OCI-LY7 (cell line): Measurements from ENCODE around the gene SHC1. TPM values are rescaled to one million over a fixed set of nuclear protein-coding genes. Genes with fewer than 3 reads are reported as not detected.

Experiments used
- BruUV-seq: library from RNA; stranded (reverse); fragments of 400-500 nt; replicated peaks from 2 replicates; lab custom pipeline; 2021; lab: Mats Ljungman, UMichigan
- CTCF ChIA-PET: fragments of 300-600 bp; sonication (Branson Sonifier 250); formaldehyde crosslinking; loops from one replicate; lab custom pipeline; 2022; ENCODE audit warnings: antibody characterized with exemption; ENCODE audit not compliant: unreplicated experiment; lab: Charles Lee
- POLR2A ChIA-PET: fragments of 300-600 bp; sonication (Branson Sonifier 250); formaldehyde crosslinking; loops from one replicate; lab custom pipeline; 2022; ENCODE audit warnings: antibody characterized with exemption; lab: Charles Lee
- DNase-seq: peaks from one replicate; pipeline ENCODE4 v3.0.0-alpha.2; 2015; ENCODE audit warnings: low spot score
- H2AFZ ChIP-seq: fragments of 200-600 bp; sonication (generic), shearing (Covaris generic); 2 replicates; pipeline ENCODE4 v1.6.1; 2014; ENCODE audit warnings: mild to moderate bottlenecking, antibody characterized with exemption, low read length, moderate library complexity
- H3K27ac ChIP-seq: fragments of 200-600 bp; sonication (generic); 2 replicates; pipeline ENCODE4 v1.5.1; 2014; ENCODE audit warnings: mixed run types, low read depth, mild to moderate bottlenecking, moderate library complexity, low read length, inconsistent platforms; ENCODE audit not compliant: poor library complexity, severe bottlenecking
- H3K36me3 ChIP-seq: fragments of 200-600 bp; sonication (generic); 2 replicates; pipeline ENCODE4 v1.6.1; 2014; ENCODE audit warnings: mild to moderate bottlenecking, antibody characterized with exemption, low read length, moderate library complexity, mixed read lengths; ENCODE audit not compliant: insufficient read depth
- H3K4me1 ChIP-seq: fragments of 200-600 bp; sonication (generic); 2 replicates; pipeline ENCODE4 v1.5.1; 2014; ENCODE audit warnings: mild to moderate bottlenecking, low read length; ENCODE audit not compliant: insufficient read depth, poor library complexity, severe bottlenecking
- H3K4me2 ChIP-seq: fragments of 200-600 bp; sonication (generic); 2 replicates; pipeline ENCODE4 v1.6.1; 2014; ENCODE audit warnings: mild to moderate bottlenecking, low read length
- H3K4me3 ChIP-seq: fragments of 200-600 bp; sonication (generic); 2 replicates; pipeline ENCODE4 v1.5.1; 2014; ENCODE audit warnings: mild to moderate bottlenecking, low read depth, low read length; ENCODE audit not compliant: poor library complexity, severe bottlenecking
- H3K79me2 ChIP-seq: fragments of 200-600 bp; sonication (generic); 2 replicates; pipeline ENCODE4 v1.6.1; 2016; ENCODE audit warnings: low read depth, mild to moderate bottlenecking, low read length, moderate library complexity, mixed read lengths; ENCODE audit not compliant: insufficient read depth
- H3K9me2 ChIP-seq: fragments of 200-600 bp; sonication (generic); 2 replicates; pipeline ENCODE4 v1.6.1; 2016; ENCODE audit warnings: mild to moderate bottlenecking, low read length, mixed read lengths; ENCODE audit not compliant: insufficient read depth
- H3K9me3 ChIP-seq: fragments of 200-600 bp; sonication (generic); 2 replicates; pipeline ENCODE4 v1.6.1; 2014; ENCODE audit warnings: mild to moderate bottlenecking, mixed run types, low read length, mixed read lengths
- H4K20me1 ChIP-seq: fragments of 200-600 bp; sonication (generic); 2 replicates; pipeline ENCODE4 v1.6.1; 2014; ENCODE audit warnings: mild to moderate bottlenecking, antibody characterized with exemption, low read length, moderate library complexity, mixed read lengths; ENCODE audit not compliant: insufficient read depth
- CTCF ChIP-seq: fragments of 200-600 bp; sonication (generic); conservative IDR thresholded peaks from 2 replicates; pipeline ENCODE4 v1.5.1; 2014; ENCODE audit warnings: mild to moderate bottlenecking, antibody characterized with exemption, low read length, moderate library complexity, mixed read lengths
- EZH2phosphoT487 ChIP-seq: fragments of 200-600 bp; sonication (generic); IDR thresholded peaks from 2 replicates; pipeline ENCODE4 v1.6.1; 2018; ENCODE audit warnings: low read depth, borderline replicate concordance, mild to moderate bottlenecking, mixed run types, antibody characterized with exemption, low read length, moderate library complexity, mixed read lengths
- intact Hi-C: fragments of 100-400 bp; cut with micrococcal nuclease; formaldehyde crosslinking; loops from one replicate; pipeline ENCODE4 v1.10.0; 2022; ENCODE audit not compliant: unreplicated experiment
- total RNA-seq, 2 experiments: library from RNA; depleted of rRNA in 1 of 2; stranded (reverse); fragments of >200 nt in 1 of 2; shearing (Covaris generic) in 1 of 2; gene quantifications; 2 replicates each; pipeline ENCODE4 v1.2.3, GENCODE V29; 2014 to 2022

Gene SHC1
- total RNA-seq, 2 experiments from 2014 or later = 37.6 to 77.4 TPM

- H3K4me1 ChIP-seq = peaks cover 48% of the 10 kb centered on the region
- no TSS peak for BruUV-seq
- no peak for TF ChIP-seq EZH2phosphoT487
- no peak for TF ChIP-seq CTCF
- H3K36me3 ChIP-seq = peaks cover 52% of the 10 kb centered on the region
- no peaks in the 10 kb centered on the region for H3K9me3 ChIP-seq
- DNase-seq = peak; percentile 50
- H3K9me2 ChIP-seq = no peaks in the 10 kb centered on the region
- H2AFZ ChIP-seq = no peak overlapping the region
- peaks cover 72% of the 10 kb centered on the region for H3K79me2 ChIP-seq
- H3K4me3 ChIP-seq = peak overlapping the region; percentile 83
- H3K4me2 ChIP-seq = peak overlapping the region; percentile 83
- ChIA-PET POLR2A (no interaction called here), CTCF (no interaction called here)
- peaks cover 15% of the 10 kb centered on the region; the same call in 1 of the 2 replicates for H4K20me1 ChIP-seq
- H3K27ac ChIP-seq = peak overlapping the region; percentile 89
- intact Hi-C loops = loop anchor here (1.0 kb wide), 1 partner anchor 8 kb away; the partner anchor contains the start of gene FLAD1
These were observed 5.0 kb upstream of the SHC1 start for GRCh38 chr1:154975409-154976059.

GRCh38 chr1:154974808-154975408 lies 4.4 kb upstream of the SHC1 start:
- H2AFZ ChIP-seq = no peak overlapping the region; the same call in 1 of the 2 replicates
- TSS peak; percentile 55 for BruUV-seq

More at GRCh38 chr1:154974808-154975408, 4.4 kb upstream of the SHC1 start:
- intact Hi-C loops = loop anchor here (1.0 kb wide), 3 partner anchors 8 to 24 kb away; partner anchors contain the start of genes FLAD1 and PYGO2
- H4K20me1 ChIP-seq = peaks cover 15% of the 10 kb centered on the region; the same call in 1 of the 2 replicates
- H3K4me2 ChIP-seq = peak overlapping the region; percentile 83
- DNase-seq = peak; percentile 98
- H3K4me3 ChIP-seq = peak overlapping the region; percentile 83
- TF ChIP-seq EZH2phosphoT487 (no peak), CTCF (no peak)
- peak overlapping the region; percentile 89 for H3K27ac ChIP-seq
- ChIA-PET CTCF (no interaction called here), POLR2A (interaction anchor here (0.5 to 0.8 kb wide), 3 partner anchors 47 to 114 kb away, joined by 3 read pairs; no protein-coding TSS in a partner anchor)
- peaks cover 49% of the 10 kb centered on the region for H3K36me3 ChIP-seq
- no peaks in the 10 kb centered on the region for H3K9me3 ChIP-seq
- H3K4me1 ChIP-seq = peaks cover 52% of the 10 kb centered on the region
- no peaks in the 10 kb centered on the region for H3K9me2 ChIP-seq
- peaks cover 72% of the 10 kb centered on the region for H3K79me2 ChIP-seq
